ENCODE measurements around the gene ITGA5. TPM values are rescaled to one million over a fixed set of nuclear protein-coding genes. Genes with fewer than 3 reads are reported as not detected.
A peak's percentile ranks its signal among the peaks of the same experiment; 100 is the strongest.

The ITGA5 gene
- total and polyA plus RNA-seq, 9 of the 15 experiments (the other 6 are each of a cell fraction or from before 2014, with no cell fraction given): 9.1 to 82.1 (median 47.4) TPM

DNA sequence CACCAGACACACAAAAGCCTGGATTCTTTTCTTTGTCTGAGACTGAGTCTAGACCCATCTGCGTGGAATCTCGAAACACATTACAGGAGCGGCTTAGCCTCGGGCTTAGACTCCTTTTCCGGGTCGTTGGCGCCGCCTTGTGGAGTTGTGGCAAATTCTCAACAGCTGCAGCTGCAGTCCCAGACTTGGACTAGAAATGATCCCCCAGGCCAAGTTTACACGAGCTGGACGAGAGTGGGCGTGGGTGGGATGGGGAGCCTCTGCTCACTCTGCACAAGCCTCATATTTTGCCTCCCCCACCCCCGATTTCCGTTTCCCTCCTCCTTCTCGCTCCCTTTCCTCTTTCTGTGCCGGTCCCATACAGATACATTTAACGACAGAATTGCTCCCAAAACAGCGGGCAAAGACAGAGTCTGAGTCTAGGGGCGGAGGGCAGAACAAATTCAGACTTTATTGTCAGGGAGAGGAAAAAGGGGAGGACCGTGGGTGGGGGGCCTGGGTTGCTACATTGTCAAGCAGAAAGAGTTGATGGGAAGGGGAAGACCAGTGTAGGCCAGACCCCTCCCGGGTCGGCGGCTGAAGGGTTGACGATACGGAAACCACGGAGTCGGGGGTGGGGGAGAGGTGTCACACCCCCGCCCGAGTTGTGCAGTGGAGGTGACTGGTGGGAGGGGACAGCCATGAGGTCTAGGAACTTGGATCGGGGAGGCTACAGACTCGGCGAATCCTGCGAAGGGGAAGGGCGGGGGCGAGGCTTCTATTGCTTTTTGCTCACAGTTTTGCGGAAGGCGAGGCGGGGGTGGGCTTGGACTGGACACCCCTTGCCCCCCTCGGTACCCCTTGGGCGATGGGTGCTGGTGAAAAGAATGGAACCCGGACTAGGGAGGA is 50.1 kb downstream of the ITGA5 start (continued):
- peak; percentile 16 for TF ChIP-seq CXXC5 (CRISPR knock-in tag; IDR thresholded peaks at IDR 0.05)
- peak; percentile 77 for TF ChIP-seq CTCFL (IDR thresholded peaks at IDR 0.05; ENCODE audit: borderline replicate concordance, insufficient read depth, low read depth, low read length, poor library complexity, severe bottlenecking)
- no peak for TF ChIP-seq ADNP (tag; IDR thresholded peaks at IDR 0.05)
- TF ChIP-seq KLF16 (IDR thresholded peaks at IDR 0.05): peak; percentile 59; the same call in 1 of the 2 replicates
- TF ChIP-seq, protein P1, sequence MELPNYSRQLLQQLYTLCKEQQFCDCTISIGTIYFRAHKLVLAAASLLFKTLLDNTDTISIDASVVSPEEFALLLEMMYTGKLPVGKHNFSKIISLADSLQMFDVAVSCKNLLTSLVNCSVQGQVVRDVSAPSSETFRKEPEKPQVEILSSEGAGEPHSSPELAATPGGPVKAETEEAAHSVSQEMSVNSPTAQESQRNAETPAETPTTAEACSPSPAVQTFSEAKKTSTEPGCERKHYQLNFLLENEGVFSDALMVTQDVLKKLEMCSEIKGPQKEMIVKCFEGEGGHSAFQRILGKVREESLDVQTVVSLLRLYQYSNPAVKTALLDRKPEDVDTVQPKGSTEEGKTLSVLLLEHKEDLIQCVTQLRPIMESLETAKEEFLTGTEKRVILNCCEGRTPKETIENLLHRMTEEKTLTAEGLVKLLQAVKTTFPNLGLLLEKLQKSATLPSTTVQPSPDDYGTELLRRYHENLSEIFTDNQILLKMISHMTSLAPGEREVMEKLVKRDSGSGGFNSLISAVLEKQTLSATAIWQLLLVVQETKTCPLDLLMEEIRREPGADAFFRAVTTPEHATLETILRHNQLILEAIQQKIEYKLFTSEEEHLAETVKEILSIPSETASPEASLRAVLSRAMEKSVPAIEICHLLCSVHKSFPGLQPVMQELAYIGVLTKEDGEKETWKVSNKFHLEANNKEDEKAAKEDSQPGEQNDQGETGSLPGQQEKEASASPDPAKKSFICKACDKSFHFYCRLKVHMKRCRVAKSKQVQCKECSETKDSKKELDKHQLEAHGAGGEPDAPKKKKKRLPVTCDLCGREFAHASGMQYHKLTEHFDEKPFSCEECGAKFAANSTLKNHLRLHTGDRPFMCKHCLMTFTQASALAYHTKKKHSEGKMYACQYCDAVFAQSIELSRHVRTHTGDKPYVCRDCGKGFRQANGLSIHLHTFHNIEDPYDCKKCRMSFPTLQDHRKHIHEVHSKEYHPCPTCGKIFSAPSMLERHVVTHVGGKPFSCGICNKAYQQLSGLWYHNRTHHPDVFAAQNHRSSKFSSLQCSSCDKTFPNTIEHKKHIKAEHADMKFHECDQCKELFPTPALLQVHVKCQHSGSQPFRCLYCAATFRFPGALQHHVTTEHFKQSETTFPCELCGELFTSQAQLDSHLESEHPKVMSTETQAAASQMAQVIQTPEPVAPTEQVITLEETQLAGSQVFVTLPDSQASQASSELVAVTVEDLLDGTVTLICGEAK (IDR thresholded peaks at IDR 0.05): peak; percentile 58; the same call in 1 of the 2 replicates
- TF ChIP-seq, protein P1 (CRISPR knock-in tag; IDR thresholded peaks at IDR 0.05): no peak
- TF ChIP-seq GATAD2A (IDR thresholded peaks at IDR 0.05): peak; percentile 18; the same call in 1 of the 2 replicates
- TF ChIP-seq, protein P2, sequence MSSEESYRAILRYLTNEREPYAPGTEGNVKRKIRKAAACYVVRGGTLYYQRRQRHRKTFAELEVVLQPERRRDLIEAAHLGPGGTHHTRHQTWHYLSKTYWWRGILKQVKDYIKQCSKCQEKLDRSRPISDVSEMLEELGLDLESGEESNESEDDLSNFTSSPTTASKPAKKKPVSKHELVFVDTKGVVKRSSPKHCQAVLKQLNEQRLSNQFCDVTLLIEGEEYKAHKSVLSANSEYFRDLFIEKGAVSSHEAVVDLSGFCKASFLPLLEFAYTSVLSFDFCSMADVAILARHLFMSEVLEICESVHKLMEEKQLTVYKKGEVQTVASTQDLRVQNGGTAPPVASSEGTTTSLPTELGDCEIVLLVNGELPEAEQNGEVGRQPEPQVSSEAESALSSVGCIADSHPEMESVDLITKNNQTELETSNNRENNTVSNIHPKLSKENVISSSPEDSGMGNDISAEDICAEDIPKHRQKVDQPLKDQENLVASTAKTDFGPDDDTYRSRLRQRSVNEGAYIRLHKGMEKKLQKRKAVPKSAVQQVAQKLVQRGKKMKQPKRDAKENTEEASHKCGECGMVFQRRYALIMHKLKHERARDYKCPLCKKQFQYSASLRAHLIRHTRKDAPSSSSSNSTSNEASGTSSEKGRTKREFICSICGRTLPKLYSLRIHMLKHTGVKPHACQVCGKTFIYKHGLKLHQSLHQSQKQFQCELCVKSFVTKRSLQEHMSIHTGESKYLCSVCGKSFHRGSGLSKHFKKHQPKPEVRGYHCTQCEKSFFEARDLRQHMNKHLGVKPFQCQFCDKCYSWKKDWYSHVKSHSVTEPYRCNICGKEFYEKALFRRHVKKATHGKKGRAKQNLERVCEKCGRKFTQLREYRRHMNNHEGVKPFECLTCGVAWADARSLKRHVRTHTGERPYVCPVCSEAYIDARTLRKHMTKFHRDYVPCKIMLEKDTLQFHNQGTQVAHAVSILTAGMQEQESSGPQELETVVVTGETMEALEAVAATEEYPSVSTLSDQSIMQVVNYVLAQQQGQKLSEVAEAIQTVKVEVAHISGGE (CRISPR knock-in tag; IDR thresholded peaks at IDR 0.05): 0 out of 6 replicates have a peak, but pooled peaks of 1 of the 3 experiments have one; percentile 41
- TF ChIP-seq HDAC2 (IDR thresholded peaks at IDR 0.05): no peak
- peak in 1 of 2 experiments; percentile 32; a peak in 1 of 4 replicates for TF ChIP-seq ARNT (IDR thresholded peaks at IDR 0.05)
